ENCODE data around the gene RESF1. TPM values are rescaled to one million over a fixed set of nuclear protein-coding genes. Genes with fewer than 3 reads are reported as not detected.

Gene RESF1
- total RNA-seq, 1 experiment from 2014 or later = 14.8 TPM

DNA sequence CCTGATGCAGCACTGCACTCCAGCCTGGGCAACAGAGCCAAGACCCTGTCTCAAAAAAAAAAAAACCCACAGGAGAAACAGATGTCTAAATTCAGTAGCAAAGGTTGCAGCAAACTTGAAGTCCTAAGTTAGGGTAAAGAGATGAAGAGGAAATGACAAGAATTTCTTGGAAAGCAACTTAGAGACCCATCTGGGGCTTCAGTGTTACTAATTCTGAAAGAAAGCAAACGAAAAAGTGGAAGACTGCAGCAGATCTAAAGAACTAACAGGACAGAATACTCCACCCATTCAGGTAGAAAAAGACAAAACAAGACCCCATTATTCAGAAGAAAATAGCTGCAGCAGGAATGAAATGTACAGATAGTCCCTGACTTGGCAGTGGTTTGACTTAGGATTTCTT lies 31.9 kb downstream of the RESF1 start:
- no peak overlapping the region for H3K4me2 ChIP-seq (ENCODE audit: low read length)
- H3F3A ChIP-seq (ENCODE audit: low read length, unreplicated experiment) = no peaks in the 10 kb centered on the region
- no peaks in the 10 kb centered on the region for H4K20me1 ChIP-seq (ENCODE audit: low read length)
- TF ChIP-seq, protein P1, sequence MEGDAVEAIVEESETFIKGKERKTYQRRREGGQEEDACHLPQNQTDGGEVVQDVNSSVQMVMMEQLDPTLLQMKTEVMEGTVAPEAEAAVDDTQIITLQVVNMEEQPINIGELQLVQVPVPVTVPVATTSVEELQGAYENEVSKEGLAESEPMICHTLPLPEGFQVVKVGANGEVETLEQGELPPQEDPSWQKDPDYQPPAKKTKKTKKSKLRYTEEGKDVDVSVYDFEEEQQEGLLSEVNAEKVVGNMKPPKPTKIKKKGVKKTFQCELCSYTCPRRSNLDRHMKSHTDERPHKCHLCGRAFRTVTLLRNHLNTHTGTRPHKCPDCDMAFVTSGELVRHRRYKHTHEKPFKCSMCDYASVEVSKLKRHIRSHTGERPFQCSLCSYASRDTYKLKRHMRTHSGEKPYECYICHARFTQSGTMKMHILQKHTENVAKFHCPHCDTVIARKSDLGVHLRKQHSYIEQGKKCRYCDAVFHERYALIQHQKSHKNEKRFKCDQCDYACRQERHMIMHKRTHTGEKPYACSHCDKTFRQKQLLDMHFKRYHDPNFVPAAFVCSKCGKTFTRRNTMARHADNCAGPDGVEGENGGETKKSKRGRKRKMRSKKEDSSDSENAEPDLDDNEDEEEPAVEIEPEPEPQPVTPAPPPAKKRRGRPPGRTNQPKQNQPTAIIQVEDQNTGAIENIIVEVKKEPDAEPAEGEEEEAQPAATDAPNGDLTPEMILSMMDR (conservative IDR thresholded peaks at IDR 0.05; ENCODE audit: low read depth, low read length) = no peak
- no peak for TF ChIP-seq EZH2phosphoT487 (IDR thresholded peaks at IDR 0.05; ENCODE audit: borderline replicate concordance, low read length)
- TF ChIP-seq EZH2 (IDR thresholded peaks at IDR 0.05; ENCODE audit: low read length, unreplicated experiment) = no peak
- no peaks in the 10 kb centered on the region for H3K36me3 ChIP-seq (ENCODE audit: low read depth, low read length)
- POLR2A ChIA-PET (ENCODE audit: unreplicated experiment) = no interaction called here
- no peak for ATAC-seq
- H3K9me2 ChIP-seq (replicated peaks; ENCODE audit: low read length) = no peaks in the 10 kb centered on the region
- no peaks in the 10 kb centered on the region for H3K27me3 ChIP-seq (ENCODE audit: low read length)
- no peaks in the 10 kb centered on the region for H3K9me3 ChIP-seq (ENCODE audit: low read length)
- no peaks in the 10 kb centered on the region for H3K4me1 ChIP-seq (ENCODE audit: insufficient read depth, low read length)
- H2AFZ ChIP-seq (ENCODE audit: low read length) = no peak overlapping the region
- CTCF ChIA-PET = no interaction called here
- intact Hi-C loops (cut with micrococcal nuclease) = no loop called here
- no peak overlapping the region for H3K4me3 ChIP-seq (ENCODE audit: low read length)
- no peak for DNase-seq
- H3K79me2 ChIP-seq (ENCODE audit: low read length) = no peaks in the 10 kb centered on the region
- no peak overlapping the region for H3K27ac ChIP-seq (ENCODE audit: low read length)
- no TSS peak for BruUV-seq (replicated peaks)
- H3K9ac ChIP-seq (ENCODE audit: low read length) = no peak overlapping the region

DNA sequence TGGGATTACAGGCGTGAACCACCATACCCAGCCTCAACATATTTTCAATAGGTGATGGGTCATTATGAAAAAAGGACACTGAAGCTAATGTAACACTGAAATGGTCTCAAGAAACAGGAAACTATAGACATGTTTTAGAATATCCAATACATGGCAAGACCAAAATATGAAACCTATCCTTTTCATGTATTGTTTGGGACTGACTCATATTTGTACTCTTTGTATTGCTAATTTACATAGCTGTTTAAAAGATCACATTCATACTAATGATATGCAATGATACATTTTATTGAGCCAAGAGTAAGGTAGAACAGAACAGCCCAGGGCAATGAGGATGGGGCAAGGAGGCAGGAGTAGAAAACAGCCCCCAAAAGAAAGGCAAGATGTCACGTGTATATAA lies 32.6 kb downstream of the RESF1 start:
- ChIA-PET CTCF (no interaction called here), POLR2A (ENCODE audit: unreplicated experiment) (interaction anchor here (0.5 kb wide), 1 partner anchor 188 kb away, joined by 4 read pairs; no protein-coding TSS in a partner anchor)
- no TSS peak for BruUV-seq (replicated peaks)
- no peaks in the 10 kb centered on the region for H3K27me3 ChIP-seq (ENCODE audit: low read length)
- H3F3A ChIP-seq (ENCODE audit: low read length, unreplicated experiment) = no peaks in the 10 kb centered on the region
- H3K9me2 ChIP-seq (replicated peaks; ENCODE audit: low read length) = no peaks in the 10 kb centered on the region
- no peaks in the 10 kb centered on the region for H3K36me3 ChIP-seq (ENCODE audit: low read depth, low read length)
- H3K4me2 ChIP-seq (ENCODE audit: low read length) = no peak overlapping the region
- no peak overlapping the region for H3K9ac ChIP-seq (ENCODE audit: low read length)
- ATAC-seq = peak; percentile 64
- H3K9me3 ChIP-seq (ENCODE audit: low read length) = no peaks in the 10 kb centered on the region
- peak; percentile 13 for DNase-seq
- no peak overlapping the region for H2AFZ ChIP-seq (ENCODE audit: low read length)
- no peaks in the 10 kb centered on the region for H3K79me2 ChIP-seq (ENCODE audit: low read length)
- no peaks in the 10 kb centered on the region for H3K4me1 ChIP-seq (ENCODE audit: insufficient read depth, low read length)
- no peak overlapping the region for H3K27ac ChIP-seq (ENCODE audit: low read length)
- intact Hi-C loops (cut with micrococcal nuclease) = no loop called here
- no peaks in the 10 kb centered on the region for H4K20me1 ChIP-seq (ENCODE audit: low read length)
- H3K4me3 ChIP-seq (ENCODE audit: low read length) = no peak overlapping the region
- TF ChIP-seq EZH2 (IDR thresholded peaks at IDR 0.05; ENCODE audit: low read length, unreplicated experiment) (no peak), EZH2phosphoT487 (IDR thresholded peaks at IDR 0.05; ENCODE audit: borderline replicate concordance, low read length) (no peak)
- TF ChIP-seq, protein P1 (conservative IDR thresholded peaks at IDR 0.05; ENCODE audit: low read depth, low read length) = no peak

DNA sequence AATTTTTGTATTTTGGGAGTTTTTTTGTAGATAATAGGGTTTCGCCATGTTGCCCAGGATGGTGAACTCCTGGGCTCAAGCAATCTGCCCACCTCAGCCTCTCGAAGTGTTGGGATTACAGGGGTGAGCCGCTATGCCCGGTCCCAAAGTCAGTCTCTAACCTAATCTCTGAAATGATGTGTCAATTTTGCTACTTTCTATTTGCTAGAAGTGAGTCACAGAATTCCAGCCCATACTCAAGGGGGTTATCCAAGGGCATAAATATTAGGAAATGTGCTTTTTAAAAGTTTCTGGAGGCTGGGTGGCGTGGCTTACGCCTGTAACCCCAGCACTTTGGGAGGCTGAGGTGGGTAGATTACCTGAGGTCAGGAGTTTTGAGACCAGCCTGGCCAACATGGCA lies 40.5 kb downstream of the RESF1 start:
- Histone ChIP-seq H4K20me1 (ENCODE audit: low read length) (no peaks in the 10 kb centered on the region), H2AFZ (ENCODE audit: low read length) (no peak overlapping the region), H3K27ac (ENCODE audit: low read length) (no peak overlapping the region), H3K9me3 (ENCODE audit: low read length) (no peaks in the 10 kb centered on the region), H3K36me3 (ENCODE audit: low read depth, low read length) (no peaks in the 10 kb centered on the region), H3K79me2 (ENCODE audit: low read length) (no peaks in the 10 kb centered on the region), H3K9ac (ENCODE audit: low read length) (no peak overlapping the region), H3K9me2 (replicated peaks; ENCODE audit: low read length) (no peaks in the 10 kb centered on the region), H3F3A (ENCODE audit: low read length, unreplicated experiment) (no peaks in the 10 kb centered on the region), H3K4me3 (ENCODE audit: low read length) (no peak overlapping the region), H3K4me2 (ENCODE audit: low read length) (no peak overlapping the region), H3K4me1 (ENCODE audit: insufficient read depth, low read length) (no peaks in the 10 kb centered on the region), H3K27me3 (ENCODE audit: low read length) (no peaks in the 10 kb centered on the region)
- DNase-seq (no peak), ATAC-seq (no peak)
- POLR2A ChIA-PET (ENCODE audit: unreplicated experiment) = no interaction called here
- no peak for TF ChIP-seq EZH2phosphoT487 (IDR thresholded peaks at IDR 0.05; ENCODE audit: borderline replicate concordance, low read length)
- TF ChIP-seq, protein P1 (conservative IDR thresholded peaks at IDR 0.05; ENCODE audit: low read depth, low read length) = no peak
- no peak for TF ChIP-seq EZH2 (IDR thresholded peaks at IDR 0.05; ENCODE audit: low read length, unreplicated experiment)
- intact Hi-C loops (cut with micrococcal nuclease) = no loop called here
- BruUV-seq (replicated peaks) = no TSS peak
- CTCF ChIA-PET = no interaction called here

Measured in PC-3 (cell line).